Neural progenitor cell (in vitro differentiated cells): ENCODE data around the gene ERBB4.

Experiments
- EZH2 ChIP-seq: fragments of 200-600 bp; sonication (generic); IDR thresholded peaks from 2 replicates; pipeline ENCODE4 v1.6.1; 2017; ENCODE audit warnings: antibody characterized with exemption, mild to moderate bottlenecking, moderate library complexity
- EZH2phosphoT487 ChIP-seq: fragments of 200-600 bp; sonication (generic); IDR thresholded peaks from 2 replicates; pipeline ENCODE4 v1.6.1; 2017; ENCODE audit warnings: antibody characterized with exemption
- TF ChIP-seq, protein P1 (sequence below): fragments of 200-600 bp; sonication (generic); IDR thresholded peaks from 2 replicates; pipeline ENCODE4 v1.5.1; 2017; ENCODE audit warnings: antibody characterized with exemption, mild to moderate bottlenecking

DNA sequence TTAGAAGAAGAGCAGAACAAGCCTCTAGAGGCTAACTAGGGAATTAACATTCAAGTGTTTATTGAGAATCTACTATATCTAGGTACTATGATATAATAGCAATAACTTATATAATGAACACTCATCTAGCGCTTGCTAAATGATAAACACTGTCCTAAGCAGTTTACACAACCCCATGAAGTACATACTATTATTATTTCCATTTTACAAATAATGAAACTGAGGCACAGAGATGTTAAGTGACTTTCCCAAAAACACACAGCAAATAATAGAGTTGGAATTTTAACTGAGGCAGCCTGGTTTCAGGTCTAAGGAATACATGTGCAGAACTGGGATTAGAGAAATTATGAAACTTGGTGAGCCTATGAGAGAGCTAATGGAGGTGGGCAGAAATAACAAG is 1088.8 kb downstream of the ERBB4 start:
- TF ChIP-seq, protein P1, sequence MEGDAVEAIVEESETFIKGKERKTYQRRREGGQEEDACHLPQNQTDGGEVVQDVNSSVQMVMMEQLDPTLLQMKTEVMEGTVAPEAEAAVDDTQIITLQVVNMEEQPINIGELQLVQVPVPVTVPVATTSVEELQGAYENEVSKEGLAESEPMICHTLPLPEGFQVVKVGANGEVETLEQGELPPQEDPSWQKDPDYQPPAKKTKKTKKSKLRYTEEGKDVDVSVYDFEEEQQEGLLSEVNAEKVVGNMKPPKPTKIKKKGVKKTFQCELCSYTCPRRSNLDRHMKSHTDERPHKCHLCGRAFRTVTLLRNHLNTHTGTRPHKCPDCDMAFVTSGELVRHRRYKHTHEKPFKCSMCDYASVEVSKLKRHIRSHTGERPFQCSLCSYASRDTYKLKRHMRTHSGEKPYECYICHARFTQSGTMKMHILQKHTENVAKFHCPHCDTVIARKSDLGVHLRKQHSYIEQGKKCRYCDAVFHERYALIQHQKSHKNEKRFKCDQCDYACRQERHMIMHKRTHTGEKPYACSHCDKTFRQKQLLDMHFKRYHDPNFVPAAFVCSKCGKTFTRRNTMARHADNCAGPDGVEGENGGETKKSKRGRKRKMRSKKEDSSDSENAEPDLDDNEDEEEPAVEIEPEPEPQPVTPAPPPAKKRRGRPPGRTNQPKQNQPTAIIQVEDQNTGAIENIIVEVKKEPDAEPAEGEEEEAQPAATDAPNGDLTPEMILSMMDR: no peak
- TF ChIP-seq EZH2 (no peak), EZH2phosphoT487 (no peak)
